ENCODE measurements around the gene GPR42. TPM values are rescaled to one million over a fixed set of nuclear protein-coding genes. Genes with fewer than 3 reads are reported as not detected.

GPR42 gene
- total RNA-seq, 1 experiment from 2014 or later: not detected

DNA sequence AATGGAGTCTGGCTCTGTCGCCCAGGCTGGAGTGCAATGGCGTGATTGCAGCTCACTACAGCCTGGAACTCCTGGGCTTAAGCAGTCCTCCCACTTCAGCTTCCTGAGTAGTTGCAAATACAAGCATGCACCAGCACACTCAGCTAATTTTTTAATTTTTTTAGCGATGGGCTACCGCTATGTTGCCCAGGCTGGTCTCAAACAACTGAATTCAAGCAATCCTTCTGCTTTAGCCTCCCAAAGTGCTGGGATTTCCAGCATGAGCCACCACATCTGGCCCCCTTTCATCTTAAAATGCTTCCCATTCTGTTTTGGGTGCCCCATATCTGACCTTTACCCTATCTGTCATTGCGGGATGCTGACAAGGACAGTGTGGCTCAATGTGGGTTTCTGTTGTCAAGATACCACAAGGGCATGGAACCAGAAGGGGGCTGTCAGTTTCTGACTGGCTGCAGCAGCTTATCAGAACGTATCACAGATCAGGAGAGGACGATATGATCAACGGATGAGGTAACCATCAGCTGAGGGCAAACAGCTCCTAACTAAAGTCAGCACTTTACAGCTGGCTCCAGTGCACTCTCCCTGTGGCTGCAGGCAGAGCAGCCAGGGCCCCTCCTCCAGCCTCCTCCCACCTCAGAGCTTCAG lies 32.4 kb downstream of the GPR42 start:
- Histone ChIP-seq H3K79me2 (ENCODE audit: insufficient read depth, low read length) (no peaks in the 10 kb centered on the region), H3K36me3 (ENCODE audit: control insufficient read depth in 1 of 2, insufficient read depth in 2 of 2, low read length in 2 of 2) (no peaks in the 10 kb centered on the region), H2AFZ (ENCODE audit: low read depth, low read length, poor library complexity, severe bottlenecking) (no peak overlapping the region), H3K27ac (ENCODE audit: low read depth, low read length) (no peak overlapping the region), H3K9me2 (ENCODE audit: insufficient read depth) (no peaks in the 10 kb centered on the region), H3K4me3 (replicated peaks in 1 of 2; ENCODE audit: low read depth in 1 of 2, low read length in 2 of 2) (no peak overlapping the region), H3K4me1 (ENCODE audit: control insufficient read depth in 1 of 2, insufficient read depth in 2 of 2, low read length in 2 of 2) (peaks cover 0 to 4% of the 10 kb centered on the region in 2 experiments; a peak in 1 of 4 replicates), H3K27me3 (ENCODE audit: insufficient read depth, low read length) (0 out of 2 replicates have a peak, but pooled peaks cover 2% of the 10 kb centered on the region), H3K4me2 (ENCODE audit: low read length) (no peak overlapping the region), H3K9ac (ENCODE audit: low read length) (no peak overlapping the region), H4K20me1 (ENCODE audit: insufficient read depth) (no peaks in the 10 kb centered on the region), H3K9me3 (ENCODE audit: control insufficient read depth in 1 of 2, insufficient read depth in 1 of 2, low read depth in 1 of 2, low read length in 2 of 2) (no peaks in the 10 kb centered on the region)
- no peak for ATAC-seq
- POLR2A ChIA-PET: interaction anchor here (1.0 kb wide), 1 partner anchor 14 kb away, joined by 3 read pairs; no protein-coding TSS in a partner anchor
- TF ChIP-seq, protein P1, sequence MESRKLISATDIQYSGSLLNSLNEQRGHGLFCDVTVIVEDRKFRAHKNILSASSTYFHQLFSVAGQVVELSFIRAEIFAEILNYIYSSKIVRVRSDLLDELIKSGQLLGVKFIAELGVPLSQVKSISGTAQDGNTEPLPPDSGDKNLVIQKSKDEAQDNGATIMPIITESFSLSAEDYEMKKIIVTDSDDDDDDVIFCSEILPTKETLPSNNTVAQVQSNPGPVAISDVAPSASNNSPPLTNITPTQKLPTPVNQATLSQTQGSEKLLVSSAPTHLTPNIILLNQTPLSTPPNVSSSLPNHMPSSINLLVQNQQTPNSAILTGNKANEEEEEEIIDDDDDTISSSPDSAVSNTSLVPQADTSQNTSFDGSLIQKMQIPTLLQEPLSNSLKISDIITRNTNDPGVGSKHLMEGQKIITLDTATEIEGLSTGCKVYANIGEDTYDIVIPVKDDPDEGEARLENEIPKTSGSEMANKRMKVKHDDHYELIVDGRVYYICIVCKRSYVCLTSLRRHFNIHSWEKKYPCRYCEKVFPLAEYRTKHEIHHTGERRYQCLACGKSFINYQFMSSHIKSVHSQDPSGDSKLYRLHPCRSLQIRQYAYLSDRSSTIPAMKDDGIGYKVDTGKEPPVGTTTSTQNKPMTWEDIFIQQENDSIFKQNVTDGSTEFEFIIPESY (IDR thresholded peaks at IDR 0.05; ENCODE audit: extremely low read depth, insufficient replicate concordance, low read length): no peak
- TF ChIP-seq ZNF274 (IDR thresholded peaks at IDR 0.05; ENCODE audit: low read depth, low read length): no peak
- no peak for TF ChIP-seq YY1 (IDR thresholded peaks at IDR 0.05; ENCODE audit: extremely low read depth, insufficient replicate concordance, low read depth, low read length)
- no peak for TF ChIP-seq SP1 (IDR thresholded peaks at IDR 0.05; ENCODE audit: low read depth)
- TF ChIP-seq ATF3 (IDR thresholded peaks at IDR 0.05): no peak
- no peak for TF ChIP-seq ZFX (IDR thresholded peaks at IDR 0.05)
- TF ChIP-seq FOSL1 (IDR thresholded peaks at IDR 0.05; ENCODE audit: low read depth): no peak
- no peak for TF ChIP-seq JUND (IDR thresholded peaks at IDR 0.05)
- no peak for TF ChIP-seq EGR1 (IDR thresholded peaks at IDR 0.05; ENCODE audit: low read depth)
- TF ChIP-seq POLR2AphosphoS5 (IDR thresholded peaks at IDR 0.05; ENCODE audit: low read depth, low read length): no peak
- TF ChIP-seq, protein P2, sequence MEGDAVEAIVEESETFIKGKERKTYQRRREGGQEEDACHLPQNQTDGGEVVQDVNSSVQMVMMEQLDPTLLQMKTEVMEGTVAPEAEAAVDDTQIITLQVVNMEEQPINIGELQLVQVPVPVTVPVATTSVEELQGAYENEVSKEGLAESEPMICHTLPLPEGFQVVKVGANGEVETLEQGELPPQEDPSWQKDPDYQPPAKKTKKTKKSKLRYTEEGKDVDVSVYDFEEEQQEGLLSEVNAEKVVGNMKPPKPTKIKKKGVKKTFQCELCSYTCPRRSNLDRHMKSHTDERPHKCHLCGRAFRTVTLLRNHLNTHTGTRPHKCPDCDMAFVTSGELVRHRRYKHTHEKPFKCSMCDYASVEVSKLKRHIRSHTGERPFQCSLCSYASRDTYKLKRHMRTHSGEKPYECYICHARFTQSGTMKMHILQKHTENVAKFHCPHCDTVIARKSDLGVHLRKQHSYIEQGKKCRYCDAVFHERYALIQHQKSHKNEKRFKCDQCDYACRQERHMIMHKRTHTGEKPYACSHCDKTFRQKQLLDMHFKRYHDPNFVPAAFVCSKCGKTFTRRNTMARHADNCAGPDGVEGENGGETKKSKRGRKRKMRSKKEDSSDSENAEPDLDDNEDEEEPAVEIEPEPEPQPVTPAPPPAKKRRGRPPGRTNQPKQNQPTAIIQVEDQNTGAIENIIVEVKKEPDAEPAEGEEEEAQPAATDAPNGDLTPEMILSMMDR (IDR thresholded peaks at IDR 0.05 in 2 of 3, conservative IDR thresholded peaks at IDR 0.05 in 1 of 3; ENCODE audit: borderline replicate concordance in 1 of 3, insufficient read depth in 1 of 3, low read depth in 2 of 3, low read length in 2 of 3): no peak
- TF ChIP-seq SIN3A (IDR thresholded peaks at IDR 0.05; ENCODE audit: low read depth): no peak
- TF ChIP-seq TCF7L2 (IDR thresholded peaks at IDR 0.05; ENCODE audit: borderline replicate concordance, extremely low read depth, insufficient read depth, insufficient read length): no peak
- no peak for TF ChIP-seq SRF (IDR thresholded peaks at IDR 0.05; ENCODE audit: low read depth)
- no peak for TF ChIP-seq POLR2A (IDR thresholded peaks at IDR 0.05; ENCODE audit: borderline replicate concordance, extremely low read depth, insufficient read depth, insufficient read length)
- no peak for TF ChIP-seq CBX3 (IDR thresholded peaks at IDR 0.05; ENCODE audit: low read depth)
- no peak for TF ChIP-seq EZH2 (IDR thresholded peaks at IDR 0.05)
- TF ChIP-seq, protein P3, sequence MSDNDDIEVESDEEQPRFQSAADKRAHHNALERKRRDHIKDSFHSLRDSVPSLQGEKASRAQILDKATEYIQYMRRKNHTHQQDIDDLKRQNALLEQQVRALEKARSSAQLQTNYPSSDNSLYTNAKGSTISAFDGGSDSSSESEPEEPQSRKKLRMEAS (IDR thresholded peaks at IDR 0.05): no peak
- intact Hi-C loops (cut with micrococcal nuclease): no loop called here
- RAD21 ChIA-PET (ENCODE audit: low non-redundant PET in 1 of 2, low total read pairs in 2 of 2, uncharacterized antibody in 2 of 2, unreplicated experiment in 2 of 2): interaction anchor here in 1 of 2 experiments (0.6 kb wide), 1 partner anchor 57 kb away, joined by 3 read pairs; no protein-coding TSS in a partner anchor
- no peak for DNase-seq (ENCODE audit: low read depth, low spot score)
- CTCF ChIA-PET: no interaction called here
- no TSS peak for BruUV-seq (replicated peaks)
